Measurements from ENCODE around the gene SCART1. TPM values are rescaled to one million over a fixed set of nuclear protein-coding genes. Genes with fewer than 3 reads are reported as not detected.
A peak's percentile ranks its signal among the peaks of the same experiment; 100 is the strongest.
"Not testable (repeated sequence)": the region's sequence is repeated elsewhere in the genome, so short reads cannot be mapped to it uniquely, and the experiment has no call there.

The SCART1 gene
- total RNA-seq, 4 donors from 2014 or later = 1.8 to 9.5 (median 6.1) TPM

- Histone ChIP-seq H3K9me3 (no peaks in the 10 kb centered on the region), H3K27ac (no peak overlapping the region), H3K36me3 (no peaks in the 10 kb centered on the region), H3K4me3 (no peak overlapping the region), H3K27me3 (no peaks in the 10 kb centered on the region), H3K4me1 (no peaks in the 10 kb centered on the region)
- intact Hi-C loops (cut with DNase I; ENCODE audit: low total_unique reads) = no loop called here
- TF ChIP-seq CTCF (IDR thresholded peaks at IDR 0.05) (no peak), POLR2A (IDR thresholded peaks at IDR 0.05) (no peak)
- no peak for DNase-seq
These were observed 15.0 kb upstream of the SCART1 start for GRCh38 chr10:133438711-133439273.

GRCh38 chr10:133439517-133440461 is 14.0 kb upstream of the SCART1 start:
- no peaks in the 10 kb centered on the region for H3K27me3 ChIP-seq
- H3K4me3 ChIP-seq = no peak overlapping the region
- no peaks in the 10 kb centered on the region for H3K4me1 ChIP-seq
- no peaks in the 10 kb centered on the region for H3K9me3 ChIP-seq
- DNase-seq = no peak
- no peak overlapping the region for H3K27ac ChIP-seq
- TF ChIP-seq CTCF (IDR thresholded peaks at IDR 0.05) (no peak), POLR2A (IDR thresholded peaks at IDR 0.05) (no peak)
- H3K36me3 ChIP-seq = no peaks in the 10 kb centered on the region
- intact Hi-C loops (cut with DNase I; ENCODE audit: low total_unique reads) = no loop called here

GRCh38 chr10:133440633-133441285 is 13.0 kb upstream of the SCART1 start:
- no peaks in the 10 kb centered on the region for H3K27me3 ChIP-seq
- H3K4me1 ChIP-seq = no peaks in the 10 kb centered on the region
- peak in 1 of 2 donors; percentile 6 for DNase-seq
- H3K27ac ChIP-seq = no peak overlapping the region
- TF ChIP-seq CTCF (IDR thresholded peaks at IDR 0.05) (no peak), POLR2A (IDR thresholded peaks at IDR 0.05) (no peak)
- H3K9me3 ChIP-seq = peaks cover 0 to 3% of the 10 kb centered on the region in 2 donors
- no peak overlapping the region for H3K4me3 ChIP-seq
- intact Hi-C loops (cut with DNase I; ENCODE audit: low total_unique reads) = no loop called here
- no peaks in the 10 kb centered on the region for H3K36me3 ChIP-seq

GRCh38 chr10:133441356-133441755 is 12.4 kb upstream of the SCART1 start:
- H3K27ac ChIP-seq; H3K27me3 ChIP-seq; H3K9me3 ChIP-seq; H3K4me3 ChIP-seq; intact Hi-C loops (cut with DNase I; ENCODE audit: low total_unique reads); H3K36me3 ChIP-seq; H3K4me1 ChIP-seq; DNase-seq: not testable (repeated sequence)

- TF ChIP-seq POLR2A (IDR thresholded peaks at IDR 0.05) (no peak), CTCF (IDR thresholded peaks at IDR 0.05) (no peak)
- Histone ChIP-seq H3K27me3 (no peaks in the 10 kb centered on the region), H3K4me1 (no peaks in the 10 kb centered on the region), H3K4me3 (no peak overlapping the region), H3K27ac (no peak overlapping the region), H3K9me3 (peaks cover 0 to 11% of the 10 kb centered on the region in 2 donors), H3K36me3 (no peaks in the 10 kb centered on the region)
- peak in 1 of 2 donors; percentile 8 for DNase-seq
- intact Hi-C loops (cut with DNase I; ENCODE audit: low total_unique reads) = no loop called here
These were observed 12.0 kb upstream of the SCART1 start for GRCh38 chr10:133441780-133442179.

Measured in uterus (tissue), 4 donors.